Measurements from ENCODE around the gene CRELD2. TPM values are rescaled to one million over a fixed set of nuclear protein-coding genes. Genes with fewer than 3 reads are reported as not detected.

The CRELD2 gene
- total and polyA plus RNA-seq, 2 of the 13 experiments (the other 11 are each of a cell fraction or from before 2014, with no cell fraction given): 17.2 to 44.7 TPM

DNA sequence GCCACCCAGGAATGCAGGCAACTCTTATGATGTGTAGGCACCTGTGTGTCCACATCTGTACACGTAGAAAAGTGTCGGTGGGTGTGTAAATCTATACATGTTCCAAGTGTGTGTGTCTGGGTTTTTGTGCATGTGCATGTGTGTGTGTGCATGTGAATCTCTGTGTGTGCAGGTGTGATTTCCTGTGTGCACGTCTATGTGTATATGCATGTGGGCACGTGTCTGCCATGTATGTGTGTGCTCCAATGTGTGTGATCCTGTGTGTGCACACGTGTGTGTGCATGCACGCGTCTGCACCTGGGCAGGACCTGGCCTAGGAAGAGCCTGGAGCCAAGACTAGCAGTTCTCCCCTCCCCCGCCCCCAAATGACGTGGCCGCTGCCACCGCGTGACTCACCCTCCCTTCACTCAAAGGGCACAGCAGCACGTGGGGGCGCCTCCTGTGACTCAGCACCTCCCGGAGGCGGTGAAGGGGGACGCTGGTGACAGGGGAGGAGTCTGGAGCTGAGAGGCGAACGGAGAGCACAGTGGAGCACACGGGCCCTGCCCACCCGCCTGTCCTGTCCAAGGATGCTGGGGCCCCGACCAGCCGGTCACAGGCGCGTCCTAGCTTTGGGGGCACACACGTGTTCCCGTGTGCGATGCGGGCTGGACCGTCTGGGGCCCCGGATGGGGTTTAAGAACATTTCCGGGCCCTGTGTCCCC is 52.2 kb downstream of the CRELD2 start (continued):
- TF ChIP-seq, protein P1, sequence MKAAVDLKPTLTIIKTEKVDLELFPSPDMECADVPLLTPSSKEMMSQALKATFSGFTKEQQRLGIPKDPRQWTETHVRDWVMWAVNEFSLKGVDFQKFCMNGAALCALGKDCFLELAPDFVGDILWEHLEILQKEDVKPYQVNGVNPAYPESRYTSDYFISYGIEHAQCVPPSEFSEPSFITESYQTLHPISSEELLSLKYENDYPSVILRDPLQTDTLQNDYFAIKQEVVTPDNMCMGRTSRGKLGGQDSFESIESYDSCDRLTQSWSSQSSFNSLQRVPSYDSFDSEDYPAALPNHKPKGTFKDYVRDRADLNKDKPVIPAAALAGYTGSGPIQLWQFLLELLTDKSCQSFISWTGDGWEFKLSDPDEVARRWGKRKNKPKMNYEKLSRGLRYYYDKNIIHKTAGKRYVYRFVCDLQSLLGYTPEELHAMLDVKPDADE (CRISPR knock-in tag; IDR thresholded peaks at IDR 0.05): 0 out of 2 replicates have a peak, but pooled peaks have one; percentile 33
- peak; percentile 90; the same call in 1 of the 2 replicates for TF ChIP-seq BORCS8-MEF2B (CRISPR knock-in tag; IDR thresholded peaks at IDR 0.05)
- TF ChIP-seq LCORL (IDR thresholded peaks at IDR 0.05): no peak
- peak; percentile 93 for TF ChIP-seq LCORL (CRISPR knock-in tag; IDR thresholded peaks at IDR 0.05)
- TF ChIP-seq AFF4 (CRISPR knock-in tag; IDR thresholded peaks at IDR 0.05): no peak
- TF ChIP-seq ZNF431 (CRISPR knock-in tag; IDR thresholded peaks at IDR 0.05; ENCODE audit: borderline replicate concordance, low read depth): peak; percentile 34; the same call in 1 of the 2 replicates
- no peak for TF ChIP-seq ZNF572 (CRISPR knock-in tag; IDR thresholded peaks at IDR 0.05)
- peak; percentile 72 for TF ChIP-seq THAP11 (CRISPR knock-in tag; IDR thresholded peaks at IDR 0.05)
- TF ChIP-seq GATAD1 (CRISPR knock-in tag; IDR thresholded peaks at IDR 0.05): peak; percentile 83
- TF ChIP-seq PCBP2 (optimal IDR thresholded peaks at IDR 0.05; ENCODE audit: low read depth, low read length, poor library complexity, severe bottlenecking): no peak
- no peak; the same call in 1 of the 2 replicates for TF ChIP-seq ZBTB14 (CRISPR knock-in tag; IDR thresholded peaks at IDR 0.05)
- TF ChIP-seq SCMH1 (CRISPR knock-in tag; IDR thresholded peaks at IDR 0.05; ENCODE audit: borderline replicate concordance): no peak
- TF ChIP-seq ZNF468 (CRISPR knock-in tag; IDR thresholded peaks at IDR 0.05): no peak
- TF ChIP-seq ZSCAN12 (CRISPR knock-in tag; IDR thresholded peaks at IDR 0.05): 0 out of 2 replicates have a peak, but pooled peaks have one; percentile 76
- TF ChIP-seq NR3C1 (CRISPR knock-in tag; IDR thresholded peaks at IDR 0.05): no peak
- TF ChIP-seq ARHGAP35 (CRISPR knock-in tag; IDR thresholded peaks at IDR 0.05; ENCODE audit: borderline replicate concordance): no peak
- peak; percentile 64 for TF ChIP-seq SRSF1 (optimal IDR thresholded peaks at IDR 0.05; ENCODE audit: low read depth, low read length)
- peak; percentile 85 for TF ChIP-seq ZNF451 (CRISPR knock-in tag; IDR thresholded peaks at IDR 0.05)
- 0 out of 2 replicates have a peak, but pooled peaks have one; percentile 76 for TF ChIP-seq PCBP1 (IDR thresholded peaks at IDR 0.05; ENCODE audit: borderline replicate concordance, low read depth, low read length)
- TF ChIP-seq CCDC6 (CRISPR knock-in tag; IDR thresholded peaks at IDR 0.05): peak; percentile 89
- no peak for TF ChIP-seq KMT2A (CRISPR knock-in tag; IDR thresholded peaks at IDR 0.05)
- TF ChIP-seq, protein P2, sequence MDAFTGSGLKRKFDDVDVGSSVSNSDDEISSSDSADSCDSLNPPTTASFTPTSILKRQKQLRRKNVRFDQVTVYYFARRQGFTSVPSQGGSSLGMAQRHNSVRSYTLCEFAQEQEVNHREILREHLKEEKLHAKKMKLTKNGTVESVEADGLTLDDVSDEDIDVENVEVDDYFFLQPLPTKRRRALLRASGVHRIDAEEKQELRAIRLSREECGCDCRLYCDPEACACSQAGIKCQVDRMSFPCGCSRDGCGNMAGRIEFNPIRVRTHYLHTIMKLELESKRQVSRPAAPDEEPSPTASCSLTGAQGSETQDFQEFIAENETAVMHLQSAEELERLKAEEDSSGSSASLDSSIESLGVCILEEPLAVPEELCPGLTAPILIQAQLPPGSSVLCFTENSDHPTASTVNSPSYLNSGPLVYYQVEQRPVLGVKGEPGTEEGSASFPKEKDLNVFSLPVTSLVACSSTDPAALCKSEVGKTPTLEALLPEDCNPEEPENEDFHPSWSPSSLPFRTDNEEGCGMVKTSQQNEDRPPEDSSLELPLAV (CRISPR knock-in tag; conservative IDR thresholded peaks at IDR 0.05; ENCODE audit: low read depth): 0 out of 2 replicates have a peak, but pooled peaks have one; percentile 72

Measured in HepG2 (cell line).